Brain pericyte (primary cell): ENCODE measurements around the gene LRP1B.
"Not testable (repeated sequence)": the region's sequence is repeated elsewhere in the genome, so short reads cannot be mapped to it uniquely, and the experiment has no call there.

Source experiments
- DNase-seq: peaks from one replicate; pipeline ENCODE4 v3.0.0-alpha.2; 2012; ENCODE audit warnings: low read depth, low spot score

LRP1B gene

GRCh38 chr2:141889788-141890187 lies 241.0 kb downstream of the LRP1B start:
- no peak for DNase-seq

- no peak for DNase-seq
These were observed 241.7 kb downstream of the LRP1B start for GRCh38 chr2:141888987-141889555.

GRCh38 chr2:141887363-141887762 lies 243.5 kb downstream of the LRP1B start:
- no peak for DNase-seq

- DNase-seq = no peak
These were observed 252.8 kb downstream of the LRP1B start for GRCh38 chr2:141878016-141878415.

- no peak for DNase-seq
These were observed 258.7 kb downstream of the LRP1B start for GRCh38 chr2:141871913-141872634.

GRCh38 chr2:141869572-141869971 lies 261.2 kb downstream of the LRP1B start:
- no peak for DNase-seq

DNA sequence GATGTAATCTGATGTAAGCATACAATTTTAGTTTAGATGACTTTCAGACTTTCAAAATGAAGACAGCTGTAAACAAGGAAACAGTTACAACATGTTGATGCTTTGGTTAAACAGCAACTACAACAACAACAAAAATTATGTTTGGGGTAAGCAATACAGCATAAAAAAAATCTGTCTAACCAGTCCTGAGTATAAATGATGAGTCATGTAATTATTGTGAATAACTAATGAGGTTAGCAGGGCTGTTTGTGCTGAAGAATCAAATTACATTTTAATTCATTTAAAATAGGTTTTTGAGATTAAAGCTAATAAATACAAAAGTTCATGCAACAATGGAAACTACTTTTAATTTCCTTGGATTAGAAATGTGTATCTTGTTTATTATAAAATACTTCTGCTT lies 266.9 kb downstream of the LRP1B start:
- no peak for DNase-seq

DNA sequence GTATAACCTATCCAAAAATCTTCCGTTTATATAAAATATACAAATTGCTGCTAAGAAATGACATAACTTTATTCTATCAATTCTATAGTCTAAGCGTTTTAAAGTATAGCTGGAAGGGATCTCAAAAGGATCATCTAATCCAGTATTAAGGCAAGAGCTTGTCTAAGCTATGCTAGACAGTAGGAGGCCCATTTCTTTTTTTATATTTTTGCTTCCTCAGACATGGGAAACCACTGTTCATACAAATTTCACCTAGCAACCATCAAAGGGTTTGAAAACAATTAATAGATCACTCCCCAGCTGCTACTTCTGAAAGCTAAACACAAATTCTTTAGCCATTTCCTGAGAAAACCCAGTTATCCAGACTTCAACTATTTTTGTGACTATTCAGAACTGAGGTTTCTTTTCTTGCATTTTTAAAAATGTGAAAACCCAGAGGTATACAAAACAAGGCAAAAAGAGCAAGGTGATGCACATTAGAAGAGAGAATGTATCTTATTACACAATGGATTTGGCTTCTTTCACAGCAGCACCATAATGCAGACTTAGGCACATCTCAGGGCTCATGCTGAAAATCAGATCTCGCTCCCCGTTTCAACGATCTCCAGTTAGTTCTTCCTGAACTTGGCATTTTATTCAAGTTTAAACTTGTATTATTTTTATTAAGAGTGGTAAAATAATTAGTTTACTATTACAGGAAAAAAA lies 274.4 kb downstream of the LRP1B start:
- no peak for DNase-seq

DNA sequence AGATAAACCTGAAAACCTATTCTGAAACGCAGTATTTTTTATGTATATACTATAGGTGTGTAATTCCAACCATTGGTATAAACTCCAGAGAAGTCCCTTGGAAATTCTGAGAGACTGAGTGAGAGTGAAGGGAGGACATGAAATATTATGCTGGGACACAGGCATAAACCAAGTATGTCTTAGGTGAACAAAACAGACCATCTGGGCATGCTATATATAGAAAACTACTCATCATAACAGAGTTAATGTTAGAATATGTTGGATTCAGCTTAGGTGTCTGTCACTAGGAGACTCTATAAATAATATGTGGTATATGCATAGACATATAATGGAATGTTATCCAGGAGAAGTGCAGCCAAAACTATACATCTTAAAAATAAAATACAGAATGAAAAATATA lies 282.6 kb downstream of the LRP1B start:
- no peak for DNase-seq

DNA sequence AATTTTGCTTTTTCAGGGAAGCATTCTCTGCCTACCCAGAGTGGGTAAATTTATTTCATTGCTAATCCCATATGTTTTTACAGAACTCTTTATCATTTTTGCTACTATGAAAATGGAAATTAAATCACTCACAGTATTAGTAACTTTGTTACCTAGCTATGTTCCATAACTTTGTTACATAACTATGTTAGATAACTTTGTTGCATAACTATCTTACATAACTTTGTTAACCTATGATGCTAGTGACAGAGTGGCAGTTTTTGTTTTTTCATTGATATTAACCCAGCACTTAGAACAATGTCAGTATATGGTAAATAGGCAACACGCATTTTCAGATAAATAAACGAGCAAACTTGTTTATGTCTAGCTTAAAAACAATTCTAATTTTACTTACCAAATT lies 286.6 kb downstream of the LRP1B start:
- DNase-seq = no peak

- DNase-seq = no peak
These were observed 295.7 kb downstream of the LRP1B start for GRCh38 chr2:141835103-141835502.

DNA sequence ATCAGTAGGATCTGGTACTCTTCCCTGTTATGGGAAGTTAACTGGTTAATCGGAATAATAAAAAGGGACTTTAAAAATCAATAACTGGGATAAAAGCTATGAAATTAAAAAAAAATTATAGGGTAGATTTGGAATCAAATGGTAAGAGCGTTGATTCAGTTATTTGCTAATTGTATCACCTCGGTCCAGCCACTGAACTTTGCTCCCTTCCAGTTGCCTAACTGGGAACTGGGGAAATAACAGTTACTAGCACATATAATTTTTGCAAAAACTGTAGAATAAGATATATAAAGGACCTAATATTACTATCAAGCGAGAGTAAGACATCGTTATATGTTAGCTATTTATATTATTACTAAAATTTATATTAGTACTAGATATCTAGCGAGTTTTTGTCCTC lies 302.1 kb downstream of the LRP1B start:
- no peak for DNase-seq

DNA sequence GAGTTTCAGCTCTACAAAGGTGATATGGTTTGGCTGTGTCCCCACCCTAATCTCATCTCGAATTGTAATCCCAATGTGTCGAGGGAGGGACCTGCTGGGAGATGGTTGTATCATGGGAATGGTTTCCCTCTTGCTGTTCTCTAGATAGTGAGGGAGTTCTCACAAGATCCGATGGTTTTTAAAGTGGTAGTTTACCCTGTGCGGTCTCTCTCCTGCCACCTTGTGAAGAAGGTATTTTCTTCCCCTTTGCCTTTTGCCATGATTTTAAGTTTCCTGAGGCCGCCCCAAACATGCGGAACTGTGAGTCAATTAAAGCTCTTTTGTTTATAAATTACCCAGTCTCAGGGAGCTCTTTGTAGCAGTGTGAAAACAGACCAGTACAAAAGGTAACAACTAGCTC lies 306.0 kb downstream of the LRP1B start:
- no peak for DNase-seq

- no peak for DNase-seq
These were observed 309.9 kb downstream of the LRP1B start for GRCh38 chr2:141820893-141821292.

DNA sequence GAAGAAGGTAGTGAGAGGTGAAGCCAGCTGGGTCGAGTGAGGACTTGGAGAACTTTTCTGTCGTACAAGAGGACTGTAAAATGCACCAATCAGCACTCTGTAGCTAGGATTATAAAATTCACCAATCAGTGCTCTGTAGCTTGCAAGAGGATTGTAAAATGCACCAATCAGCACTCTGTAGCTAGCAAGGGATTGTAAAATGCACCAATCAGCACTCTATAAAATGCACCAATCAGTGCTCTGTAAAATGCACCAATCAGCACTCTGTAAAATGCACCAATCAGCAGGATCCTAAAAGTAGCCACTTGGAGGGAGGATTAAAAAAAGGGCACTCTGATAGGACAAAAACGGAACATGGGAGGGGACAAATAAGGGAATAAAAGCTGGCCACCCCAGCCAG lies 315.5 kb downstream of the LRP1B start:
- not testable (repeated sequence) for DNase-seq

DNA sequence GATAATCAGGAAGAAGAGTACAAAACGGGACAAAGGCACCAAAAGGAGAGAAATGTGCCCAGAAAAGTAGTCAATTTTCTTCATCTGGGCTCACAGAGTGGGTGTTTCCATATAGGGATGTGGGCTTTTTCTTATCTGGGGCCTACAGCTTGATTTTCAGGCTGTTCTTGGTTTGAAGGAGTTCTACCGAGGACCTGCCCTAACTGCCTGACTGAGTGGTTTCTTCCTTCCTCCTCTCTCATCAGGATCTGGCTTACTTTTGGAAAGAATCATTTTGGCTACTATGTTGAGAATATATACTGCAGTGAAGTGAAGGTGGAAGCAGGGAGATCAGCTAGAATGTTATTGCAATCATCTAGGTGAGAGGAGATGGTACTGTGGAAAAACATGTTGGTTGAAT lies 316.7 kb downstream of the LRP1B start:
- no peak for DNase-seq

GRCh38 chr2:141810148-141810547 lies 320.7 kb downstream of the LRP1B start:
- DNase-seq = no peak

- DNase-seq = no peak
These were observed 324.7 kb downstream of the LRP1B start for GRCh38 chr2:141806090-141806489.

DNA sequence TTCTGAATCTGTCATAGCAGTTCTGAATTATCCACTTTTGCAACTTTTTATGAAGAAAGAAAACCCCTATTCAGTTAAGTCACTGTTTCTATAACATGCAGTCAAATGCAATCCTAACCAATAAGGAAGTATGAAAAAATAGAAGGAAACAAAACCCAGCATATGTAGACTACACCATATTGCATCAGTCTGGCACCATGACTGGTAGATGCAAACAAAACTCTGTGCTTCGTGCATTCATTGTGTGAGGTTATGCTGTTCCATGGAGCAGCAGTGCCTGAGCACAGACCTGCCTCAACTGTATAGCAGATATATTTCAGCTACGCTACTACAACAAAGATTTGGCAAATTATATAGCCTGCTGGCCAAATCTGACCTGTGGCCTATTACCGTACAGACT lies 325.5 kb downstream of the LRP1B start:
- no peak for DNase-seq

- no peak for DNase-seq
These were observed 334.4 kb downstream of the LRP1B start for GRCh38 chr2:141796449-141796848.

- no peak for DNase-seq
These were observed 339.3 kb downstream of the LRP1B start for GRCh38 chr2:141791521-141791920.

DNA sequence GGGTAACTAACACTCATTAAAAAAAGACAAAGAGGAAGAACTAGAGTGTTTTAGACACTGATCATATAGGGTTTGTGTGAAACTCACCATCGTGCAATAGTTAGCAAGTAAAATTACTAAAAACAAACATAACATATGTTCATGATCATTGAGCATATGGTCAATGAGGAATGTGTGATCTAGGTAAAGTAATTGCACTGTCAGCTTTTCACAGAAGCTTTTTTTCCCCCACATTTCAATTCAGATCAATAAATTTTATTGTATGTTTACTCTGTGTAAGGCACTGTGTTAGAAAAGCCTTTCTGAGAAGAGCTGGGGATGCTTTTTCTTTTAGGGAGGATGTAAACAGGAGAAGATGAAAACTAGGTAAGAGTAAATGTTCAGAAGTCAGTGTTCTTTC lies 348.2 kb downstream of the LRP1B start:
- no peak for DNase-seq

DNA sequence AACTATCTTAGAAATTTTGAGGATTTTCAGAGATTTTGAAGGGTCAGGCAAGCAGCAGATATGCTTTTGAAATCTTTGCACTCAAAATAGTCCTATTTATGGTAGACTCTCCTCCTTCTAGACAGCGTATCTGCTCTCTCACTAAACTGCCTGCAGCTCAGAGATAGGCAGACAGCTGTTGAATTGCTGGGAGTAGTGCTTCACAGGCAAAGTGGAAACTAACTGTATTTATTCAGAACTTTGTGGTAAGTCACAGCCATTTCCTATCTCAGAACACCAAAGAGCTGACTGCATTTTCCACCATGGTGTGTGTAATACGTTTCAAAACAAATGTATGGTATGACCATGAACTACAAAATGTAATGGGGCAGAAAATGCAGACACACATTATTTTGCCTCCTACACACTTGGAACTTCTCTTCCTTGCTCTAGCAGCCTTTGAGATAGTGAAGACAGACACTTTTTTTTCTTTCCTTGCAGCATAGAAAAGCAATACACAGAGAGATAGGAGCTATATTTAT lies 352.4 kb downstream of the LRP1B start:
- no peak for DNase-seq
